Measurements from ENCODE around the gene TIGD4.

Gene TIGD4

GRCh38 chr4:152815078-152815477 lies 35.5 kb upstream of the TIGD4 start:
- Histone ChIP-seq H3K4me2 (no peak overlapping the region), H3K36me3 (ENCODE audit: insufficient read depth) (no peaks in the 10 kb centered on the region), H3K9ac (no peak overlapping the region), H3K27ac (no peak overlapping the region), H3K79me2 (ENCODE audit: insufficient read depth, low read depth) (no peaks in the 10 kb centered on the region; the same call in 1 of the 2 replicates), H3K4me1 (ENCODE audit: low read depth, poor library complexity, severe bottlenecking) (peaks cover 16% of the 10 kb centered on the region), H3K4me3 (IDR thresholded peaks at IDR 0.05; ENCODE audit: insufficient read depth, low read depth, low read length) (no peak overlapping the region), H4K20me1 (ENCODE audit: insufficient read depth) (no peaks in the 10 kb centered on the region), H2AFZ (ENCODE audit: low read depth) (no peak overlapping the region), H3K27me3 (ENCODE audit: insufficient read depth, low read depth) (no peaks in the 10 kb centered on the region)
- no peak for TF ChIP-seq CTCF (conservative IDR thresholded peaks at IDR 0.05; ENCODE audit: low read depth, low read length)

- Histone ChIP-seq H2AFZ (ENCODE audit: low read depth) (no peak overlapping the region), H3K27me3 (ENCODE audit: insufficient read depth, low read depth) (no peaks in the 10 kb centered on the region), H3K9ac (no peak overlapping the region), H3K4me3 (IDR thresholded peaks at IDR 0.05; ENCODE audit: insufficient read depth, low read depth, low read length) (no peak overlapping the region), H3K4me1 (ENCODE audit: low read depth, poor library complexity, severe bottlenecking) (peaks cover 8% of the 10 kb centered on the region), H3K4me2 (no peak overlapping the region), H3K27ac (no peak overlapping the region), H3K79me2 (ENCODE audit: insufficient read depth, low read depth) (peaks cover 13% of the 10 kb centered on the region; the same call in 1 of the 2 replicates), H3K36me3 (ENCODE audit: insufficient read depth) (no peaks in the 10 kb centered on the region), H4K20me1 (ENCODE audit: insufficient read depth) (no peaks in the 10 kb centered on the region)
- no peak for TF ChIP-seq CTCF (conservative IDR thresholded peaks at IDR 0.05; ENCODE audit: low read depth, low read length)
These were observed 31.3 kb upstream of the TIGD4 start for GRCh38 chr4:152810715-152811287.

- Histone ChIP-seq H3K36me3 (ENCODE audit: insufficient read depth) (no peaks in the 10 kb centered on the region), H3K4me2 (no peak overlapping the region), H3K79me2 (ENCODE audit: insufficient read depth, low read depth) (peaks cover 13% of the 10 kb centered on the region; the same call in 1 of the 2 replicates), H3K9ac (no peak overlapping the region), H3K27ac (no peak overlapping the region), H3K4me3 (IDR thresholded peaks at IDR 0.05; ENCODE audit: insufficient read depth, low read depth, low read length) (no peak overlapping the region), H2AFZ (ENCODE audit: low read depth) (no peak overlapping the region), H3K4me1 (ENCODE audit: low read depth, poor library complexity, severe bottlenecking) (no peaks in the 10 kb centered on the region), H4K20me1 (ENCODE audit: insufficient read depth) (no peaks in the 10 kb centered on the region), H3K27me3 (ENCODE audit: insufficient read depth, low read depth) (no peaks in the 10 kb centered on the region)
- TF ChIP-seq CTCF (conservative IDR thresholded peaks at IDR 0.05; ENCODE audit: low read depth, low read length): no peak
These were observed 29.1 kb upstream of the TIGD4 start for GRCh38 chr4:152808670-152809069.

GRCh38 chr4:152807294-152807829 lies 27.8 kb upstream of the TIGD4 start:
- H3K4me1 ChIP-seq (ENCODE audit: low read depth, poor library complexity, severe bottlenecking): no peaks in the 10 kb centered on the region
- H2AFZ ChIP-seq (ENCODE audit: low read depth): no peak overlapping the region
- no peaks in the 10 kb centered on the region for H4K20me1 ChIP-seq (ENCODE audit: insufficient read depth)
- H3K27ac ChIP-seq: no peak overlapping the region
- H3K9ac ChIP-seq: no peak overlapping the region
- no peaks in the 10 kb centered on the region for H3K36me3 ChIP-seq (ENCODE audit: insufficient read depth)
- no peak overlapping the region for H3K4me2 ChIP-seq
- TF ChIP-seq CTCF (conservative IDR thresholded peaks at IDR 0.05; ENCODE audit: low read depth, low read length): no peak
- H3K27me3 ChIP-seq (ENCODE audit: insufficient read depth, low read depth): no peaks in the 10 kb centered on the region
- peaks cover 13% of the 10 kb centered on the region; the same call in 1 of the 2 replicates for H3K79me2 ChIP-seq (ENCODE audit: insufficient read depth, low read depth)
- H3K4me3 ChIP-seq (IDR thresholded peaks at IDR 0.05; ENCODE audit: insufficient read depth, low read depth, low read length): no peak overlapping the region

All from KMS-11 (cell line).